ENCODE results near the gene FAM89B. TPM values are rescaled to one million over a fixed set of nuclear protein-coding genes. Genes with fewer than 3 reads are reported as not detected.

The FAM89B gene
- polyA plus RNA-seq, 1 donor (not counting 4 experiments of a cell fraction or from before 2014, with no cell fraction given) = 11.5 TPM

DNA sequence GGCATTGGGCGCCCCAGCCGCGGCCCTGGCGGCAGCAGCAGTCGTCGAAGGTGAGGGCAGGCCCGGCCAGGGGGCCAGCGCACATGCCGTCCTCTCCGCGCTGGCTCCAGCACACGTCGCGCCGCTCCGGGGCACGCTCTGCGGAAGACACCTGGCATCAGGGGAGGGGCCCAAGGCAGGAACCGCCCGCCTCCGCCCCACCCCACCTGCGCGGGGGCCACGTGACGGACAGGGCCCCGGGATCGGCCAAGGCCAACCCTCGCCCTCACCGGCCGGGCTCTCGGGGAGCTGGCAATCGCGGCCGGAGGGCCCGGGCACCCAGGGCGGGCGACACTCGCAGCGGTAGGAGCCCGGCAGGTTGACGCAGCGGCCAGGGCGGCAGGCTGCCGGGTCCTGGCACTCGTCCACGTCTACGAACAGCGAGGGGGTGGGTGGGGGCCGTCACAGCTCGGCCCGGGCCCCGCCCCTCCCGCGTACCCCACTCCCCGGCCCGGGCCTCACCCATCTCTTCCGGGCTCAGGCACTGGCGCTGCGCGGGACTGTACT, 32.5 kb upstream of the FAM89B start:
- peaks cover 14% of the 10 kb centered on the region for H3K4me1 ChIP-seq (ENCODE audit: control insufficient read depth, extremely low read depth, insufficient read depth, low read length)
- peak overlapping the region; percentile 65 for H3K4me2 ChIP-seq (ENCODE audit: control insufficient read depth, extremely low read depth, insufficient read depth, low read depth, low read length)
- H3K9me1 ChIP-seq (ENCODE audit: control insufficient read depth, extremely low read depth, insufficient read depth, low read length) = no peaks in the 10 kb centered on the region
- DNase-seq (ENCODE audit: low read depth, low spot score) (no peak), FAIRE-seq (no peak)
- peak overlapping the region; percentile 27 to 58 (median 42) for H3K4me3 ChIP-seq (ENCODE audit: control insufficient read depth in 2 of 3, extremely low read depth in 1 of 3, insufficient read depth in 2 of 3, low read depth in 1 of 3, low read length in 3 of 3)
- peak overlapping the region; percentile 21 for H3K27ac ChIP-seq (ENCODE audit: control insufficient read depth, insufficient read depth, low read length)
- H4K20me1 ChIP-seq (ENCODE audit: control insufficient read depth, extremely low read depth, insufficient read depth, low read length) = peaks cover 3% of the 10 kb centered on the region
- H3K79me2 ChIP-seq (ENCODE audit: control insufficient read depth, insufficient read depth, low read length) = no peaks in the 10 kb centered on the region
- peaks cover 6 to 10% of the 10 kb centered on the region in 2 experiments for H3K36me3 ChIP-seq (ENCODE audit: control insufficient read depth in 2 of 2, extremely low read depth in 1 of 2, insufficient read depth in 2 of 2, low read length in 2 of 2)
- no peaks in the 10 kb centered on the region for H3K27me3 ChIP-seq (ENCODE audit: control insufficient read depth, extremely low read depth, insufficient read depth, low read length)
- peak overlapping the region; percentile 11 for H2AFZ ChIP-seq (ENCODE audit: control insufficient read depth, low read length)
- TF ChIP-seq, protein P1, sequence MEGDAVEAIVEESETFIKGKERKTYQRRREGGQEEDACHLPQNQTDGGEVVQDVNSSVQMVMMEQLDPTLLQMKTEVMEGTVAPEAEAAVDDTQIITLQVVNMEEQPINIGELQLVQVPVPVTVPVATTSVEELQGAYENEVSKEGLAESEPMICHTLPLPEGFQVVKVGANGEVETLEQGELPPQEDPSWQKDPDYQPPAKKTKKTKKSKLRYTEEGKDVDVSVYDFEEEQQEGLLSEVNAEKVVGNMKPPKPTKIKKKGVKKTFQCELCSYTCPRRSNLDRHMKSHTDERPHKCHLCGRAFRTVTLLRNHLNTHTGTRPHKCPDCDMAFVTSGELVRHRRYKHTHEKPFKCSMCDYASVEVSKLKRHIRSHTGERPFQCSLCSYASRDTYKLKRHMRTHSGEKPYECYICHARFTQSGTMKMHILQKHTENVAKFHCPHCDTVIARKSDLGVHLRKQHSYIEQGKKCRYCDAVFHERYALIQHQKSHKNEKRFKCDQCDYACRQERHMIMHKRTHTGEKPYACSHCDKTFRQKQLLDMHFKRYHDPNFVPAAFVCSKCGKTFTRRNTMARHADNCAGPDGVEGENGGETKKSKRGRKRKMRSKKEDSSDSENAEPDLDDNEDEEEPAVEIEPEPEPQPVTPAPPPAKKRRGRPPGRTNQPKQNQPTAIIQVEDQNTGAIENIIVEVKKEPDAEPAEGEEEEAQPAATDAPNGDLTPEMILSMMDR (optimal IDR thresholded peaks at IDR 0.05 in 1 of 3, IDR thresholded peaks at IDR 0.05 in 1 of 3, conservative IDR thresholded peaks at IDR 0.05 in 1 of 3; ENCODE audit: extremely low read depth in 1 of 3, insufficient read depth in 2 of 3, low read length in 3 of 3) = peak in 1 of 3 experiments; percentile 2
- TF ChIP-seq EZH2 (IDR thresholded peaks at IDR 0.05; ENCODE audit: low read length) = no peak
- H3K9me3 ChIP-seq (ENCODE audit: control insufficient read depth, low read depth, low read length) = no peaks in the 10 kb centered on the region
- peak overlapping the region; percentile 69 for H3K9ac ChIP-seq (ENCODE audit: control insufficient read depth, extremely low read depth, insufficient read depth, low read length)
- dilution Hi-C loops (cut with MboI; ENCODE audit: extremely low pct_ligation_motif_present, low sequenced_read_pairs) = no loop called here

DNA sequence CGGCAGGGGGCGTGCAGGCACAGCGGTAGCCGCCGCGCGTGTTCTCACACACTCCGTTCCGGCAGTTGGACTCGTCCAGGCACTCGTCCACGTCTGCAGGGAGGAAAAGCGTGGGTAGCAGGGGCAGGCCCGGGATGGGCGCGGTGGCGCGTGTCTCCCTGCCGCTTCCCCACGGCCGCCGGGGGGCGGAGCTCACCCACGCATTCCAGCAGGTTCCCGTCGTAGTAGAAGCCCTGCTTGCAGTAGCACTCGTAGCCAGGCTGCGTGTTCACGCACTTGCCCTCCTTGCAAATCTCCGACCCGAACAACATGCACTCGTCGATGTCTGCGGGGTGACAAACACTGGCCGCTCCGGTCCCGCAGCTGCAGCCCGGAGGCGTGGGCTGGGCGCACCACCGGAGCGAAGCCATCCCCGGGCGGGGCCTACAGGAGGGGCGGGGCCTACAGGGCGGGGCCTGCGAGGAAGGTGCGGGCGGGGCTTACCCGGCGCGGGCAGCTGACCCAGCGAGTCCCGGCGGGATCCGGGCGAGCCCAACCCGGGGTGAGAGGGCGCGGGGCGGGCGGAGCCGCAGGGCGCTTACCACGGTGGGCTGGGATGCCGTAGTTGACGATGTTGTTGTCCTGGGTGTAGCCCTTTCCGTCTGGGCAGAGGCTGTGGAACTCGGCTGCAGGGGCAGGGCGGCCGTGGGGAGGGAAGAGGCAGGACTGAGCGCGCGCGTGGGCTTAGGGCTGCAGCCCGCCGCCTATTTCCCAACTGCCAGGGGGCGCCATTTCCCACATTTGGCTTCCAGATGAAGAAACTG, 31.8 kb upstream of the FAM89B start:
- dilution Hi-C loops (cut with MboI; ENCODE audit: extremely low pct_ligation_motif_present, low sequenced_read_pairs) = no loop called here
- Histone ChIP-seq H2AFZ (ENCODE audit: control insufficient read depth, low read length) (peak overlapping the region; percentile 73), H3K9me3 (ENCODE audit: control insufficient read depth, low read depth, low read length) (no peaks in the 10 kb centered on the region)

More for the DNA sequence above, 31.8 kb upstream of the FAM89B start:
- Histone ChIP-seq H3K4me2 (ENCODE audit: control insufficient read depth, extremely low read depth, insufficient read depth, low read depth, low read length) (peak overlapping the region; percentile 79), H3K4me1 (ENCODE audit: control insufficient read depth, extremely low read depth, insufficient read depth, low read length) (peaks cover 14% of the 10 kb centered on the region), H3K4me3 (ENCODE audit: control insufficient read depth in 2 of 3, extremely low read depth in 1 of 3, insufficient read depth in 2 of 3, low read depth in 1 of 3, low read length in 3 of 3) (peak overlapping the region; percentile 42 to 67 (median 65)), H3K9ac (ENCODE audit: control insufficient read depth, extremely low read depth, insufficient read depth, low read length) (peak overlapping the region; percentile 69), H3K9me1 (ENCODE audit: control insufficient read depth, extremely low read depth, insufficient read depth, low read length) (no peaks in the 10 kb centered on the region), H3K79me2 (ENCODE audit: control insufficient read depth, insufficient read depth, low read length) (no peaks in the 10 kb centered on the region), H3K27ac (ENCODE audit: control insufficient read depth, insufficient read depth, low read length) (peak overlapping the region; percentile 53), H3K27me3 (ENCODE audit: control insufficient read depth, extremely low read depth, insufficient read depth, low read length) (no peaks in the 10 kb centered on the region), H3K36me3 (ENCODE audit: control insufficient read depth in 2 of 2, extremely low read depth in 1 of 2, insufficient read depth in 2 of 2, low read length in 2 of 2) (peaks cover 6 to 8% of the 10 kb centered on the region in 2 experiments), H4K20me1 (ENCODE audit: control insufficient read depth, extremely low read depth, insufficient read depth, low read length) (peaks cover 3% of the 10 kb centered on the region)
- no peak for TF ChIP-seq EZH2 (IDR thresholded peaks at IDR 0.05; ENCODE audit: low read length)
- TF ChIP-seq, protein P1 (optimal IDR thresholded peaks at IDR 0.05 in 1 of 3, IDR thresholded peaks at IDR 0.05 in 1 of 3, conservative IDR thresholded peaks at IDR 0.05 in 1 of 3; ENCODE audit: extremely low read depth in 1 of 3, insufficient read depth in 2 of 3, low read length in 3 of 3) = peak; percentile 73 to 90 (median 78)
- peak; percentile 44 for FAIRE-seq
- no peak for DNase-seq (ENCODE audit: low read depth, low spot score)

Measured in keratinocyte (primary cell).